GM18517 (cell line): ENCODE measurements around the gene KDM2B.

Source experiments
- ATAC-seq: cut with Tn5 transposase; IDR thresholded peaks from one replicate; pipeline ENCODE4 v1.9.1; 2021; ENCODE audit warnings: mild to moderate bottlenecking, moderate library complexity; ENCODE audit not compliant: unreplicated experiment

The KDM2B gene

DNA sequence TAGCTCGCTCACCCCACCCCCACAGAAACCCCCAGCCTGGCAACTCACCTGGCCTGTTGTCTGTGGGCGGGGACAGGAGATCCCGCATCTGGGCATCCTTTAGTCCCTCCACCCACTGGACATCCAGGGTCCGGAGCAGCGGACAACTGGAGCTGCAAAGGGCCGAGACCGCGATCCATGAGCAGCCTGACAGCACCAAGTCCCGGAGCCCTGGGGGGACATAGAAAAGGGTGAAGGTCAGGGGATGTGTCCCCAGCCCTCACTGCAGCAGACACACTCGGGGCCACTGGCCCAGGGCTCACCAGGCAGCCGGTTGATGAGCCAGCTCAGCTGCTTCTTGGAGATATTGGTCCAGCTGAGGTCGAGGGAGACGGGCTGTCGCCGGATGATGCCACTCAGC, 140.1 kb downstream of the KDM2B start:
- ATAC-seq: no peak

DNA sequence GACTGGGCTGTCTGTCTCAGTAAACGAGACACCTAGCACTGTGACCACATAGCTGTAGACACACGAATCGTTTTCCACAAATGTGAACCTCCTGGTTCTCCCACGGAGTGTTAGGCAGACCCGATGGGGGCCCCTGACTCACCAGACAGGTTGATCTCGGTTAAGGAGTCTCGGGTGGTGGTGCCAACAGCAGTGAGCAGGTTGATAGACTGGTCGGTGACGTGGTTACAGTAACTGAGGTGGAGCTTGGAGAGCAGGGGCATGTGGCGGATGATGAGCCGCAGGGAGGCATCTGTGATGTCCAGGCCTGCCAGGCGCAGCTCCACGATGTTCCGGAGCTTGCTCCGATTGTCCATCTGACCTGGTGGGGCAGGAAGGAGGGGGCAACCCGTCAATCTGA, 141.1 kb downstream of the KDM2B start:
- ATAC-seq: no peak

DNA sequence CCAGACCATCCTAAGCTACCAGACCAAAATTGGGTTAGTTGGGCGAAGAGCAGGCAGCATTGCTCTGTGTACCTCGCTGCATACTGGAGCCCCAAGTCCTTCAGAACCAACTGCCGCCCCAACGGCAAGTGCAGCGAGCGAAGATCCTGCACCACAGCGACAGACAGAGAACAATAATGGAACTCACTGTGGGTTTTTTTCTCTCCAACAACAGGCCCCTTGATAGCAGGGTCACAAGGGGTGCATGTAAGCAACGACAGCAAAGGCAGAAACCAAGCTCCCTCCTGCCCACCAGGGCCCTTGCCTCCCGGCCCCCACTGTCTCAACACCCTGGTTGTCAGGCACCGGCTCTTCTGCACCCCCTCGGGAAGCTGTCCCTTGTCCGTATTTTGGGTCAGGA, 141.9 kb downstream of the KDM2B start:
- no peak for ATAC-seq

DNA sequence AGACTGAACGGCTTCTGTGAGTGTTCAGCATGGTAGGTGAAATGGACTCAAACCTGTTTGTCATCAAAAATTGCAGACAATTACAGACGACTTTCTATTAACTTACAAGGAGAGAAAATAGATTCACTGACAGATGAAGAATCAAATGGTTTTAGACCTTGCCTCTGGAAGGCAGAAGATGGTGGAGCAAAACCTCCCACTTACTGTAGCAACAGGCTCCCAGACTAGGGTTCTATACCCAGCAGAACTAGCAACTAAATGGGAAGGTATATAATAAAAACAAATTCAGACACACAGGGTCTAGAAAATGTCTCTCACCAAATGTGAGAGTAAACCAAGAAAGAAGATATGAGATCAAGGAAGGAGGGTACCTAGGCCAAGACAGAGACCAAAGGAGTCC, 144.1 kb downstream of the KDM2B start:
- ATAC-seq: no peak

DNA sequence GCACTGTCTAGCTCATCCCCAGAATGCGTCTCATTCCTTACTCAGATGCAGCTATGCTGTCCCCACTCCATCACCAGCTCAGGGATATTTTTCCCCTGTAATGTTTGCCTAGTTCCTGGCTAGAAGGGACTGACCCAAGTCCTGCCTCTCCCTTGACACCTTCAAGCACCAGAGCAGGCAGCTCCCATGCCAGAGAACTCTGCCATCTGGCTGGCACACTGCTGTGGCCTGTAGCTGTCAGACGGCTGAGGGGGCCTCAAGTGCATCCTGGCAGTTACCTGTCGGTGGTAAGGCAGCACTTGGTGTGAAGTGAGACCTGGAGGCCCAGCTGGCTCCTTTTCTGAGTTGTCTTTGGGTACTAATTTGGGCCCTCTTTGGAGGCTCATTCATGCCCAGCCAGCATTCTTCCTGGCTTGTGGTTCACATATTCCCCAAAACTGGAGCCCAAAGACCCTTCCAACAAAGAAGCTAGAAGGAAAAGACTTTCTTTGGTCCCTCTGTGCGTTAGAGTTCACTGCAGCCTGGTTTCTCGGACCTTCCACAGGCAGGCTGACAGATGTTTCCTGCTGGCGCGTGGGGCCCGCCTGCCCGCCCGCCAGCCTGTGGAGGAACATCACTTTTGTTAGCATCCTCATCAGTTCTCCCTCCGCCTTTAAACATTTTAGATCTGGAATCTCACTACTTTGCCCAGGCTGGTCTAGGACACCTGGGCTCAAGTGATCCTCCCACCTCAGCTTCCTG, 147.9 kb downstream of the KDM2B start:
- no peak for ATAC-seq

DNA sequence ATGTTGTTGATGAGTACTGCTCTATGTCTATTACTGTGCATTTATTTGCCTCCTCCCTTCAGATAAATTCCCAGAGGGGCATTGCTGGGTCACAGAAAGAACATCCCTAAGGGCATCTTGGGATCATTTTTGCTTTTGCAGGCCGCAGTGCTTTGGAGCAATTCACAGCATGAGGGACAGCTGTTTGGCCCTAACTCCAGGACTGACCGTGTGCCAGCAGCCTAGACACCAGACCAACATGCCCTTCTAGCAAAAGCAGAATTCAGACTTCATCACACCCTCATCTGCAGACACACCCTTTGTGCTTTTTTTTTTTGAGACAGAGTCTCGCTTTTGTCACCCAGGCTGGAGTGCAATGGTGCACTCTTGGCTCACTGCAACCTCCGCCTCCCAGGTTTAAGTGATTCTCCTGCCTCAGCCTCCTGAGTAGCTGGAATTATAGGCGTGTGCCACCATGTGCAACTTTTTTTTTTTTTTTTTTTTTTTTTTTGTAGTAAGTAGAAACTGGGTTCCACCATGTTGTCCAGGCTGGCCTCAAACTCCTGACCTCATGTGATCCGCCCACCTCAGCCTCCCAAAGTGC, 149.9 kb downstream of the KDM2B start:
- ATAC-seq: no peak

DNA sequence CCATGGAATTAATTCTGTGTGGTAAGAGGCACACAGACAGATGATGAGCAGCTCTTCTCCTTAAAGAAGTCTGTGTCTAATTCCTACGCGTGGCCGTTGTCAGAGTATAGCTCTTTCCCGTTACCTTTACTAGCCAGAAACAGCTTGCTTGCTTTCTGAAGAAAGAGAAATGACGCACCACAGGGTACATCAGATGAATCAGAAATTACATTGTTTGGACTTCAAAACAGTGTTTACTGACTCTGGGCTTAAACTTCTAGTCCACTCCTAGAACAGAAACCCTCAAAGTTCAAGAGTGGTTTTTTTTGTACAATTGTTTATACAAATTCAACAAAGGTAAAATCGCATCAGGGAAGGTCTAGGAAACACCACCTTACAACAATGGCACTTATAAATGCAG, 151.9 kb downstream of the KDM2B start:
- ATAC-seq: no peak

DNA sequence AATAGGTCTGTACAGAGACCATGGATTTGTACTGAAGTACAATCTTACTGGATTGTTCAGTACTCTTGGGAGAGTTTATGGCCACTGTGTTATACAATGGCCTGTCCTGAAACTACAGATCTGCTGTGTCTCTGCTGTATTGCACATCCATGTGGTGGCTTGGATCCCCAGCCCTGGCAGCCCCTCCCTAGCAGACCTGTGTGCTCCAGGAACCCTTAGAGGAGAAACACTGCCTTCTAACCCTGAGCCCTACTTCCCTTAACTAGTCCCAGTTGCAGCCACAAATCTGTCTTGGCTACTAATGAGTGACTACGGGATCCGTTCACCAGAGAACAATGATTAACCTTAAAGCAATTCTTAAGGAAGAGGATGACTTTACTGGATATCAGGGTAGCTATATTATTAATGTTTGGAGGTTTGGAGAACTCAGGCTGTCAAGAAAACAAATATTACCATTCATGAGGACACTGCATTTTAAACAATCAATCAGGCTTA, 153.2 kb downstream of the KDM2B start:
- no peak for ATAC-seq

DNA sequence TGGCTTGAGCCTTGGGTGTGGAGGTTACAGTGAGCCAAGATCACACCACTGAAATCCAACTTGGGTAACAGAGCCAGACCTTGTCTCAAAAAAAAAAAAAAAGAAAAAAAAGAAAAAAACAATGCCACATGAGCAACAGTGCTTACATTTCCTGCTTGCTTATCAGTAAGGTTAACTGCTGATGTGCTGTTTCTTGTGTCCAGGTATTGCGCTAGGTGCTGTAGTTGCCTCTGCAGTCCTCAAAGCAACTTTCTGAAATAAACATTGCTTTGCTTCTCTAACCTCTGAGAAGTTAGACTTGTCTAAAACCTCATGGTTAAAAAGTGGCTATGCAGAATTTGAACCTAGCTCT, 156.2 kb downstream of the KDM2B start:
- no peak for ATAC-seq

DNA sequence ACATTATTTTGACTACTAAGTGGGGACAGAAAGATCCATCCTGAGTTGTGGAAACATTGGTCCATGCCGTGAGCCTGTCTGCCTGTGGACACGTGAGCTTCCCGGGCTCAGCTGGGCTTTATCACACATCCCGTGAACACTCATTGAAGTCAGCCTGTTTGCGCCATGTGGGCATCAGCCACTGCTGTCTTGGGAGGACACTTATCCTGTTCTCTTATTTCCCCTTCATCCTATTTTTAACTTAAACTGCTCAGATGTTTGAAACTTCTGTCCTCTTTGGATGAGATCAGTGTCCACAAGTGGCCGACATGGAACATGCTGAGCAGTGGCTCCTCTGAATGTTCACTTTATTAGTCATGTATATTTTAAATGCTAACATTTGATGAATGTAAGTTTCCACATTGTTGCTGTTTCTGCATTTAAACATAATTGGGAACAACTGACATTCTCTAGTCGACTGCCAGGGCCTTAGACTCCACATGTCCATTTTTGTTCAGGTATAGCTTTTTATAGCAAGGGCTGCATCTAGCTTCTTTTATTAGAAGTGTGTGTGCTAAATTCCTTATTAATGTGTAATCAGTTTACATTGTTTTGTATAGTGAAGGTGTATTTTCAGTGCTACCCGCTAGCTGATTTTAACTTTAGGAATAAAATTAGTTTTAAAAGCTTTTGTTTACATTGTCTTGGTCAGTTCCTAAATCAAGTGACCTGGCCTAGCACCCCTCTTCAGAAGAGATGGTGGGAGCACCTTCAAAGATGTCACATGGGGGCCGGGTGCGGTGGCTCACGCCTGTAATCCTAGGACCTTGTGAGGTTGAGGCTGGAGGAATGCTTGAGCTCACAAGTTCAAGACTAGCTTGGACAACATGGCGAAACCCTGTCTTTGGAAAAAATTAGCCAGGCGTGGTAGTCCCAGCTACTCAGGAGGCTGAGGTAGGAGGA, 156.9 kb downstream of the KDM2B start:
- ATAC-seq: no peak

DNA sequence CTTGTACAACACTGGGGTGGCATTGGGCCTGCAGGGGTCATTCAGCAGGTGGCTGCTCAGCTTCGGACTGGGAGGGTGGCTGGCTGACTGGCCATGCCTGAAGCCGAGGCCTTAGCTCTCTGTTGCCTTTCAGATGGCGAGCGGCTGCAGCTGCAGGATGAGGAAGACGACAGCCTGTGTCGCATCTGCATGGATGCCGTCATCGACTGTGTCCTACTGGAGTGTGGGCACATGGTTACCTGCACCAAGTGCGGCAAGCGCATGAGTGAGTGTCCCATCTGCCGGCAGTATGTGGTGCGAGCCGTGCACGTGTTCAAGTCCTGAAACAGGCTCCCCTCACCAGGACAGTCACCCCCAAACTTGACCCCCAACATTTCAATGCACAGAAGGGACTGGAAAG, 157.6 kb downstream of the KDM2B start:
- no peak for ATAC-seq

DNA sequence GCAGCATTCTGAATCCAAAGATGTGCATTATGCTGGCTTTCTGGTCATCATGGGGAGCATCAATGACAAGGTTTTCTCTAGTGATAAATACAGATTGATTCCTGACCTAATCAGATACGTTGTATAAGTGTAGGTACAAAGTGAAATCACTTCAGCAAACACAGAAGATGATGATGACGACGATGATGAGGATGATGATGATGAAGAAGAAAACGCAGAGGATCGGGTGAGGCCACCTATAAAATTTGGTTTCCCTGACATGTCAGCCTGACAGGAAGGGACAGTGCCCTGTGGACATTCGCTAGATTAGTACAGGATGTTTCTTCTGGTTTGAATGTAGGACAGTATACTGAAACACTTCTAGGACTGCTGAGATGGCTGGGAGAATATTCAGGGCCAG, 160.7 kb downstream of the KDM2B start:
- ATAC-seq: no peak

DNA sequence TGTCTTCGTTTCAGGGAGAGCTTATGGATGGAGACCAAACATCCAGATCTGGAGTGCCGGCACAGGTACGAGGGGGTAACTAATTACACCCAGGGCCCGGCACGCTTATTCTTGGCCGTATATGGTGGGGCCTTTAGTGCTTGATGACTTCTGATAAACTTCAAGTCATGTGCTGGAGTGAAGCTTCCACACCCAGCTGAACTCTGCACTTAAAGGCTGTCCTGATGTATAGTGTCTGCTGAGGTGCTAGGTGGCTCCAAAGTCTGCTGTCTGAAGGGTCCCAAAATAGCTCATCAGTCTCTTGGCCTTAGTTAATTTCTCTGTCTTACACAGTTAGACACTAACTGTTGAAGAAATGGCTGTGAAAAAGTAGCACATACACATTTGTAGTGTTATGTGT, 163.0 kb downstream of the KDM2B start:
- no peak for ATAC-seq

DNA sequence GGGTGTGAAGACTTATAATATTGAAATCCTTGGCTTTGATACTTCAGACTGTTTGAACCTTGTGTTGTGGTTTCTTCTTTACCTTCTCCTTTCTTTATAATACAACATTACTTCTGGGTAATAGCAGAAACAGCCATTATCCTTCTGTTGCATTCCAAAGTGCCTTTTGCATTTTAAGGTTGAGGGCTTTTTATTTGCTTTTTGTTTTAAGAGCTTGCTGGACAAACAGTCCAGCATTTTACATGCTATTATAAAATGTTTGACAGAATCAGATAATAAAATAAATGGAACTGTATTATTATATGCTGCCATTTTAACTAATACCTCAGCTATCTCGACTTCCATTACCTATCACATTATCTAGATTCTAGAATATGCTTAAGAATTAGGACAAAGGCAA, 166.9 kb downstream of the KDM2B start:
- ATAC-seq: no peak

DNA sequence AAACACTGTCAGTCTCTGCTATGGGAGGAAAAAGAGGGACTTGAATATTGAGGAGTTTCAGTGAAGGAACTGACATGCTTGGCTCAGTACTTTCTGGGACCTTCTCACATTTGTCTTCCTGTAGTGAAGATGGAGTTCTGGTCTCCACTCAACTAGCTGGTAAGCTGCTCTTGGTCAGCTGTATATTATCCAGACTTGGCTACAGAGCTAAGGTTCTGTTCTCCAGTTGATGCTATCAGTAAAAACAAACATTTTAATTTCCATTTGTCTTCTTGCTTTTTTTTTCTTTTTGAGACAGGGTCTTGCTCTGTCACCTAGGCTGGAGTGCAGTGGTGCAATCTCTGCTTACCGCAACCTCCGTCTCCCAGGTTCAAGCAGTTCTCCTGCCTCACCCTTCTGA, 175.6 kb downstream of the KDM2B start:
- ATAC-seq: no peak

DNA sequence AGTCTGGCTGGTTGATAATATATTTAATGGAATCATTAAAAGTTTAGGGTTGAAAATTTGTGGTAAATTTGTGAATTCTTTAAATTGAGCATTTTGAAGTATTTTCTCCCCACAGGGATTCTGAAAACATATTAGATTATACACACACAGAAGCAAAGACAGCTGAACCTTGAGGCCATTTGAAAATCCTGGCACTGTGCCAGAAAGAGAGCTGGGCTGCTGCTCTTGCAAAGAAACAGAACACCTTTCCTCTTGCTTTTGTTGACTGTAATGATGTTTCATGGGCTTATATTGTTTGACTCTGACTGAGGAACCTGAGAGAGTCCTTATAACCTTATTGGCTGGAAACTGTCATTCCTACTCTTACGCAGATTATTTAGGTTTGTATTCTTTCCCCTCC, 176.1 kb downstream of the KDM2B start:
- ATAC-seq: no peak

DNA sequence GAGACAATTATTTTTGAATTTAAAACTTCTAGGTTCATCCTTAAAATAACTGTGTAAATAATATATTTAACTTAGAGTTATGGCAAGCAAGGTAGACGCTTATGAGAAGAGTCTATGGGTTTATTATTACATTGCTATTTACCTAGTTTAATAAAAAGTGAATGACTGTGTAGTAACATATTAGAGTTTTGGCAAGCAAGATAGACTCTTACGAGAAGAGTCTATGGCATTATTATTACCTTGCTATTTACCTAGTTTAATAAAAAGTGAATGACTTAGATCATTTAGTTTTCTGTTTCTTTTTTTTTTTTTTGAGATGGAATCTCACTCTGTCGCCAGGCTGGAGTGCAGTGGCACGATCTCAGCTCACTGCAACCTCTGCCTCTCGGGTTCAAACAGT, 177.1 kb downstream of the KDM2B start:
- no peak for ATAC-seq

DNA sequence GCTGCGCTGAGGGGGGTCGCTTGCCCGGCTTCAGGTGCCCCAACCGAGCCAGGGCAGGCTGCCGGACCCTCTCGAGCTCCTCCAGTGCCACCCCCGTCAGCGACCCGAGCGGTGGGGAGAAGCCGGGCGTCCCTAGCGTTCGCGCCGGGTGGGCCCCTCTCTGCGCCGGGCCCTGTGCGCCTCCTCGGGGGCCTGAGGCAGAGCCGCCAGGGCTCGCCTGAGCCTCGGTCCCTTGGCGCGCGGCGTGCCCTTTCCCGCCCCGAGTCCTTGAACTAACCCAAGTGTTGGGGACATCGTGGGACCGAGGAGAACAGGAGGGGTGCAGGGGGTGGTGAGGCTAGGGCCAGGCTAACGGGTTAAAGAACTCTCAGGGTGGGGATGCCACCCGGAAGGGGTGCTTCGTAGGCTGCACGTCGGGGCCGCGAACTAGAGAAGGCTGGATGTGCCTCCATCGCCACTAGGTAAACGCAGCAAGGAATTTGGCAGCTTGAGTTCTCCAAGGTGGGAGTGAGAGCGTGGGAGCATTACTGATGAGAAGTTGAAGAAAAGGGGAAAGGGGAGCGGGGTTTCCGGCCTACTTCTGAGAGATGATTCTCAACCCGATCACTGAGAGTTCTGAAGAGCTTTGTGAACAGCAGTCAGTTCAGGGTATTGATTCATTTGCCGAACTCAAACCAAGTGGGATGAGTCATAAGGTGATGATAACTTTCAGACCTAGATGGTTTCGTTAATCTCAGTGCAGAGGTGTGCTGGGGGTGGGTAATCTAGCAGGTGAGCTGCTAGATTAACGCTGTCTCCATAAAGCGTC, 180.3 kb downstream of the KDM2B start:
- peak; percentile 48 for ATAC-seq

DNA sequence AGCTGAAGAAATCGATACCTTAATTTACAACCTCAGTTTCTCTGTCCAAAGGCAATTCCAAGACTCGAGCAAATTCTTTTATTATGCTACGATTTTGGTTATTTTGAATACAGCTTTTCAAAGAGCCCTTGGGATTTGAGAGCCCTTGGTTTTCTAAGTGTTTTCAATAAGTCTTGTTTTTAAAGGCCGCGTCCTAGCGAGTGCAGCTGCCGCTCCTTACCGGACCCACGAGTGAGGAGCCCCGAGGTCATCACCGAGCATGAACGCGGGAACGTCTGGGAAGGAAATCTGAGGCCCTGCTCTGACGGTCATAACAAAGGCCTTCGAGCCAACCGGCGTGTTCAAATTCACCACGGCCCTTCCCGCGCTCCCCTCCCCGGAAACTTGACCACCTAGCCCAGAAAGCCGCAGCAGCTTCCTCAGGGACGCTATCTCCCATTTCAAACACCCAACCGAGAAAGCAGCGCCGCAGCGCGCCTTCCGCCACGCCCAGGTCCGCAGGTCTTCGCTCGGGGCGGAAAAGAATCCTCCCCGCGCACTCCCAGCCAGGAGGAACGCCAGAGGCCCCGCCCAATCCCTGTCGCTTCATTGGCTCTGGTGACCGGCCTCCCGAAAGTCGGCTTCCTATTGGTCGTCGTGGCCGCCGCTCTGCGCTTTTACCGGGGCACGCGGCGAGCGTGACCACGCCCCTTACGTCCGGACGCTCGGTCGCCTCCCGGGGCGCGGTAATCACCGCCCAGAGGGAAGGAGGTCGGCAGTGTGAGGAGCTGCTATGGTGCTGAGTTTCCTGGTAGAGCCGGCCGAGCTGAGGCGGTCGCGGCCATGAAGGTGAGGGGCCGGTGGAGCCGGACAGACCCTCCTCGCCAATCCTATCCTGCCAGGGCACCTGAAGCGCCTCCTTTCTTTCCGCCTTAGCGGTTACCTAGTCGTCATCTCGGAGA, 181.2 kb downstream of the KDM2B start, which contains the start of gene RNF34:
TSS of gene RNF34 (plus strand) at position 728 of the 941 bp plus-strand sequence. CDS start at position 823, 95 bp downstream.
- ATAC-seq: peak; percentile 77

DNA sequence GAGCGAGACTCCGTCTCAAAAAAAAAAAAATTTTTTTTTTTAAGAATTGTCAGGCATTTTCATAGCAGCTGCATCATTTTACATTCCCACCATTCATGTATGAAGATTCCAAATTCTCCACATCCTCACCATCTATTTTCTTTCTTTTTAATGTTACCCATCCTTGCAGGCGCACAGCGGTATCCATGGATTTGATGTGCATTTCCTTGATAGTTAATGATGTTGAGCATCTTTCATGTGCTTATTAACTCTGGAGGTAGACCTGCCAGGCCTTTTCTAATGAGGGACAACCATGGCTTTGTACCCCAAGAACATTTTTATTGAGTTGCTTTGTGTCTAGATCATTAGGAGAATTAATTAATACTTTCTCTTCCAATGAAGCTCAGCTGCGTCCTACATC, 182.5 kb downstream of the KDM2B start:
- ATAC-seq: no peak
